GM19467 (cell line): ENCODE measurements around the gene USP40.

Source experiments
- ATAC-seq: cut with Tn5 transposase; IDR thresholded peaks from one replicate; pipeline ENCODE4 v1.9.1; 2021; ENCODE audit warnings: mild to moderate bottlenecking, moderate library complexity; ENCODE audit not compliant: unreplicated experiment

Gene USP40

GRCh38 chr2:233430081-233430480 is 136.5 kb downstream of the USP40 start:
- ATAC-seq: no peak

DNA sequence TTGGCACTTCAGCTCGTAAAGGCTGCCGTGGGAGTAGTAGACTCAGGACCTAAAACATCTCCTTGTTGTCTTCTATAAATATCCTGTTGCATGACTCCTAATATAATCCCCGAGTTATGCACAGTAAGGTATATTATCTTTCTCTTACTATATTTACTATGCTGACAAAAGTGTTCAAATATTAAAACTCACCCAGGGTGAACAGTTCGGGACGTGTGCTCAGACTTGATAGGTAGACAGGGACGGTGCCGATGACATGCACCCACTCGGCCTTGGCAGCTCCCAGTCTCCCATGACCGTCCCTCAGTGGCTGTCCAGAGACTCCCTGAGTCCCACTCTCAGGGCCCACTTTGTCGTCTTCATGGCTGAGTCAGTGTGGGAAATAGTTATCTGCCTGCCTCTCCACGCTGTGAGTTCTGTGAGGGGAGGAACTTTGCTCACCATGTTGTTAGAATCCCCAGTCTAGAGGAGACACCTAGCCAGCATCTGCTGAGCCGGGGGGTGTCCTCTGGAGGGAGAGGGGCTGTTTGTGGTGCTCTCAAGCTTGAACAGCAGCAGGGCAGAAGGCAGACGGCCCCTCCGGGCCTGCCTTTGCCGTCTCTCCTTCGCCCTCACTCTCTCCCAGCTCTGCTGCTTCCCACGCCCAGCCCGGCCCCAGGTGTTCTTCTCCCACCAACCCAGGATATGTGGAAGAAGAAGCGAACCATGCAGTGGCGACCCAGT is 137.2 kb downstream of the USP40 start:
- no peak for ATAC-seq

DNA sequence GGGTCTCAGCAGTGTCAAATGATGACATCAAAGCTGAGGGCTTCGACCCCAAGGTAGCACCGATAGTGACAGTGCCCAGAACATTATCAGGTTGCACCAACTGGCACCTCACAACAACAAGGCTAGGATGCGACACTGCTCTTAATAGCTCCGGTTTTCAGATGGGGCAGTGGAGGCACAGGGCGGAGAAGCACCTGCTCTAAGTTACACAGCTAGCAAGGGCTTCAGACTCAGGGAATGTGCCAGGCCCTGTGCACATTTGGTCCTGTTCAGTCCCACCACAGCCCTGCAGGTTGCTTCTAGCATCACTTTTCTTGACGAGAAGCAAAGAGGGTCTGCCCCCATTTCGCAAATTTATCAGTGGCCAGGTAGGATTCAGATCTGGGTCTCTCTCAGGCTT is 138.1 kb downstream of the USP40 start:
- ATAC-seq: no peak

DNA sequence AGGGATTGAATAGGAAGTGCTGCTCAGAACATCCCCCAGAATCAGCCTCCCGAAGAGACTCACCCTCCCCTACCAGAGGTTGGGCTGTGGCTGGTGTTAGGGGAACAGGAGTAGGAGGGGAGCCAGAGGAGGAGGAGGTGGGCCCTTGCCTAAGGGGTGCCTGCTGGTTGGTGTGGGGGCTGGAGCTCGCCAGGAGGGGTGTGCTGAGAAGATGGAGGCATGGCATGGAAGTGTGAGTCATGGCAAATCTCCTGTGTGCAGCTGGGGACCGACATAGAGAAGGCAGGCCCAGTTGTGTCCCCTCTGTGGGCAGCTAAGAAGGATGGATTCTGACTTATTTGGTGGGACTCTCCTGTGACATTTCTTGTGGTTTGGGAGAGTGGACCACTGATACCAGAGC is 138.6 kb downstream of the USP40 start:
- no peak for ATAC-seq

- no peak for ATAC-seq
Observed at GRCh38 chr2:233426619-233427342, 139.8 kb downstream of the USP40 start.
